ENCODE results near the gene CFAP100.

Gene CFAP100

GRCh38 chr3:126442094-126442855, 47.6 kb downstream of the CFAP100 start:
- H3K4me3 Mint-ChIP-seq = no peak overlapping the region

GRCh38 chr3:126442856-126443242, 48.1 kb downstream of the CFAP100 start:
- no peak overlapping the region for H3K4me3 Mint-ChIP-seq
- DNase-seq = no peak
- peak overlapping the region; percentile 41 for H3K27ac Mint-ChIP-seq
- no peak for TF ChIP-seq CTCF (IDR thresholded peaks at IDR 0.05)
- H3K4me1 Mint-ChIP-seq = peaks cover 6% of the 10 kb centered on the region
- H3K36me3 Mint-ChIP-seq (ENCODE audit: low read depth) = peaks cover 8% of the 10 kb centered on the region
- H3K9me3 Mint-ChIP-seq = no peaks in the 10 kb centered on the region
- peaks cover 4% of the 10 kb centered on the region for H3K27me3 Mint-ChIP-seq (ENCODE audit: low read depth, poor library complexity)

More at GRCh38 chr3:126442094-126442855, 47.6 kb downstream of the CFAP100 start:
- no peak for TF ChIP-seq CTCF (IDR thresholded peaks at IDR 0.05)
- no peak for DNase-seq
- H3K4me1 Mint-ChIP-seq = peaks cover 6% of the 10 kb centered on the region
- H3K27me3 Mint-ChIP-seq (ENCODE audit: low read depth, poor library complexity) = peaks cover 4% of the 10 kb centered on the region
- peaks cover 14% of the 10 kb centered on the region for H3K36me3 Mint-ChIP-seq (ENCODE audit: low read depth)
- H3K27ac Mint-ChIP-seq = peak overlapping the region; percentile 80
- no peaks in the 10 kb centered on the region for H3K9me3 Mint-ChIP-seq

- no peaks in the 10 kb centered on the region for H3K36me3 Mint-ChIP-seq (ENCODE audit: low read depth)
- H3K27ac Mint-ChIP-seq = no peak overlapping the region
- TF ChIP-seq CTCF (IDR thresholded peaks at IDR 0.05) = no peak
These were observed 50.8 kb downstream of the CFAP100 start for GRCh38 chr3:126445506-126445905.

GRCh38 chr3:126446301-126446700, 51.6 kb downstream of the CFAP100 start:
- Mint-ChIP-seq H3K27me3 (ENCODE audit: low read depth, poor library complexity) (no peaks in the 10 kb centered on the region), H3K4me3 (no peak overlapping the region), H3K36me3 (ENCODE audit: low read depth) (peaks cover under 1% of the 10 kb centered on the region), H3K27ac (no peak overlapping the region), H3K9me3 (no peaks in the 10 kb centered on the region), H3K4me1 (peaks cover 6% of the 10 kb centered on the region)
- DNase-seq = no peak
- no peak for TF ChIP-seq CTCF (IDR thresholded peaks at IDR 0.05)

More at GRCh38 chr3:126445506-126445905, 50.8 kb downstream of the CFAP100 start:
- Mint-ChIP-seq H3K4me3 (no peak overlapping the region), H3K27me3 (ENCODE audit: low read depth, poor library complexity) (peaks cover under 1% of the 10 kb centered on the region), H3K4me1 (peaks cover 6% of the 10 kb centered on the region), H3K9me3 (no peaks in the 10 kb centered on the region)
- no peak for DNase-seq

GRCh38 chr3:126446791-126447190, 52.1 kb downstream of the CFAP100 start:
- no peak for TF ChIP-seq CTCF (IDR thresholded peaks at IDR 0.05)
- Mint-ChIP-seq H3K4me3 (no peak overlapping the region), H3K4me1 (peaks cover 6% of the 10 kb centered on the region), H3K9me3 (no peaks in the 10 kb centered on the region), H3K36me3 (ENCODE audit: low read depth) (peaks cover 5% of the 10 kb centered on the region), H3K27me3 (ENCODE audit: low read depth, poor library complexity) (no peaks in the 10 kb centered on the region), H3K27ac (no peak overlapping the region)
- DNase-seq = no peak

Measured in nephron progenitor cell (in vitro differentiated cells).